Left lobe of liver (tissue), 2 donors: ENCODE results near the gene SPINK7. TPM values are rescaled to one million over a fixed set of nuclear protein-coding genes. Genes with fewer than 3 reads are reported as not detected.

ENCODE experiments used
- ATAC-seq: fragments of 200-7000 bp; cut with Tn5 transposase; one replicate; pipeline ENCODE4 v1.9.1; 2020; ENCODE audit warnings: mild to moderate bottlenecking, moderate library complexity
- DNase-seq: peaks from one replicate; pipeline ENCODE4 v3.0.0-alpha.2; 2020; ENCODE audit warnings: low spot score
- total RNA-seq: library from RNA; stranded (reverse); gene quantifications from one replicate; pipeline ENCODE4 v1.2.1, GENCODE V29; 2021
- donor health status: DM: no; HTN: no; CAD: no; lungs with moderate emphysema.
- donor health status: DM: no; HTN: yes; CAD: no.

Gene SPINK7
- total RNA-seq, 1 donor from 2014 or later: not detected

GRCh38 chr5:148343046-148343407 is 30.8 kb downstream of the SPINK7 start:
- no peak for DNase-seq
- ATAC-seq: no peak

DNA sequence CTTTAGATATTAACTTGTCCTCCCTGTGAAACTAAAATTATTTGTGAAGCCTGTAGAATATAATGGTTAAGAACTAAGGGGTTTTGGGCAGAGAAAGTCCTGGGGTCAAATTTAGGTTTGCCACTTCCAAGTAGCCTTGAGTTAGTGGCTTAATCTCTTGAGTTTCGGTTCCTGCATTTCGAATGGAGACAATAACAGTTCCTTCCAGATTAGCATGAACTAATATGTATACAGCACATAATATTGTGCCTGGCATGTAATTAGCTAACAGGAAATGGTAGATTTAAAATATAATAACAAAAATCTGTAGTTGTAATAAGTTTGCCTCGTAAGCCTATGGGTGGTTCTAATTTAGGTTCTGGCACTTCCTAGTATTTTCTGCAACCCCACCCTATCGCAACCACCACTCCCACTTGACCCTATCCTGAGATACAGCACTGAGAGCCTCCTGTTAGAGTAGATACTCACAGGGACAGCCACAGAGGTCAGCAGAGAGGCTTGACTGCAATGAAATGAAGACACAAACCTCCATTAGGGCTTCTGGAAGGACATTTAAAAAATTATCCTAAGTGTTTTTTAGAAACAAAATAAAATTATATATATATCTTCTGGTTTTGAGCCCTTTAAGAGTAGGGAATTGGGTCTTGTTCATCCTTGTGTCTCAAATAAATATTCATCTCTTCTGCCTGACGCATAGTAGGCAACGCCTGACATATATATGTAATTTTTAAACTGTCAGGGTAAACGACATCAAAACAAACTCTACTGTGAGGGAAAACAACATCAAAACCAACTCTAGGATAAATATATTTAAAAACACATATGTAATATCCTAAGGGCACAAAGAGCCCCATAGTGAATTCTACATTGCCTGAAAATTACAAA is 31.6 kb downstream of the SPINK7 start:
- no peak for ATAC-seq

DNA sequence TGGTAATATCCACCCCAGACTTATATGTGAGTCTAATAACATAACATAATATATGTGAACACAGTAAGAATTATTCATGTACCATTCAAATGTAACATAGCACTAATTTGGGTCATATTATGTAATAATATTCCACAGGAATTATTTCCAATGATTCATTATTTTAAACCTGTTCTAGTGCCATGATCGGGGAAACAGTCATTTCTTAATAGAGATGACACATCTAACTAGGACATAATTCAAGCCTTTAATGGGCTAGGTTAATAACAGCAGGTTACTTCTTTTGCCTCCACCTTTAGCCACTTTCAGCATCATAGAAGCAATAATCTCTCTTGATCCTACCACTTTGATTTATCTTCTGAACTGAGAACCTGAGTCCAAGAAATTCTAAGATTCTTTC is 35.5 kb downstream of the SPINK7 start:
- DNase-seq (no peak), ATAC-seq (no peak)

More for the DNA sequence above, 31.6 kb downstream of the SPINK7 start:
- DNase-seq: no peak

DNA sequence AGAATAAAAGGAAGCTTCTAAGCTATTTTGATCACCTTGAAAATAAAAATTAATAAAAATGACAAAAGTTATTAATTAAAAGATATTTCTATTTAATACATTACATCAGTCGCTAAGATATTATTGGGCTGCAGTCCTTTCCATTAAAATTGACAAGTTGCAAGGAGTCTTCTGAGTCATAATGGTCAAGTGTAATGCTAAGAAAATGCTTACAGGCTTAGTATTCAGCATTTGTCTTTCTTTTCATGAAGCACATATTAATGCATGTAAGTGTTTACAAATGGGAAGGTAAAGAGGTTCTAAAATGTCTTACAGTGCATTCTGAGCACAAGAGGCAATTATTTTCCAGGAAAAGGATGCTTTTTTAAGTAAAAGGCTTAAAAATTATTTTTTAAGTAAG is 40.5 kb downstream of the SPINK7 start:
- no peak for DNase-seq
- ATAC-seq: no peak

DNA sequence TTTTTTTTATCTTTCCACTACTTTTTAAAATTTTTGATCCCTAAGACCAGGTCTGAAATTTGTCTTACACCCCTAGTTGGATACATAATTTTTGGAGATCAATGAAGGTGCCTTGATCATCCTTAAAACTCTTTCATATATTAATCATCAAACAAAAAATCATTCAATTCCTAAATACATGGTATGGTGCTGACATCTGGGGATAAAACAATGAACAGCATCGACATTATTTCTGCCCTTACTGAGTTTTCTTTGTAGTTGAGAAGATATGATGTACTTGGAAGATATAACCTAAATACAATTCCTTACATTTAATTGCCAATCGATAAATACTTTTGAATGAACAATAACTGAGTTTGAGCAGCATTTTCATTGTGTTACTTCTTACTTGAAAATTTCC is 41.4 kb downstream of the SPINK7 start:
- ATAC-seq (no peak), DNase-seq (no peak)

DNA sequence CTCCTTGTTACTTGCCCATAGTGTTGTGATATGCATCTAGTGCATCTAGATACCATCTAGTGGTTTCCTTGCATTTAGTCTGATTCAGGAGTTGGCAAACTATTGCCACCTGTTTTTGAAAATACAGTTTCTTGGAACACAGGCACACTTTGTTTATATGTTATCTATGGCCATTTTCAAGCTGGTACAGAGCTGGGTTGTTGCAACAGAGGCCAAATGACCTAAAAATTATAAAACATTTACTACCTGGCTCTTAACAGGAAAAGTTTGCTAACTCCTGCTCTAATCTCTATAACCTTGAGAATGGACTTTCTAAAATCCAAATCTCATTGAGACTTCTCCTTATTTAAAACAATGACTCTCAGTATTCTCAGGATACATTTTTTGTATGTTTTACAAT is 52.1 kb downstream of the SPINK7 start:
- no peak for DNase-seq
- peak; percentile 74 for ATAC-seq

Other genes with a start within 250 kb of the SPINK7 start
- not detected for gene SPINK5, start 248.4 kb upstream of the SPINK7 start, total RNA-seq
- gene SPINK14, start 143.9 kb upstream of the SPINK7 start, total RNA-seq: not detected
- gene SPINK6, start 109.4 kb upstream of the SPINK7 start, total RNA-seq: not detected
- gene MARCOL, start 73.9 kb upstream of the SPINK7 start, total RNA-seq: not detected
- gene SPINK13, start 43.6 kb upstream of the SPINK7 start, total RNA-seq: not detected
- not detected for gene SPINK9, start 23.1 kb downstream of the SPINK7 start, total RNA-seq
- 23.9 TPM for gene FBXO38, start 71.5 kb downstream of the SPINK7 start, total RNA-seq